HepG2 (cell line): ENCODE data around the gene MYL9. TPM values are rescaled to one million over a fixed set of nuclear protein-coding genes. Genes with fewer than 3 reads are reported as not detected.

Experiments
- GABPB1 ChIP-seq: IDR thresholded peaks from 2 replicates; pipeline ENCODE4 v1.6.1; 2016; ENCODE audit warnings: mild to moderate bottlenecking, missing genetic modification reagents, moderate library complexity, missing compliant biosample characterization
- GTF2F1 ChIP-seq: fragments of 150-350 bp; IDR thresholded peaks from 2 replicates; pipeline ENCODE4 v1.6.1; 2014; ENCODE audit warnings: low read length
- HNRNPLL ChIP-seq: fragments of 200-400 bp; formaldehyde crosslinking; IDR thresholded peaks from 2 replicates; pipeline ENCODE4 v1.6.1; 2017; ENCODE audit warnings: mild to moderate bottlenecking, low read depth, low read length; ENCODE audit not compliant: poor library complexity, severe bottlenecking
- MAZ ChIP-seq, 2 experiments: sonication (generic) in 1 of 2; formaldehyde crosslinking in 1 of 2; IDR thresholded peaks; 2 replicates each; pipeline versions ENCODE4 v1.5.0 to v1.6.1; 2012 to 2020; ENCODE audit warnings: low read depth in 2 of 2, mild to moderate bottlenecking in 2 of 2, borderline replicate concordance in 1 of 2, improper control_type of control experiment in 1 of 2, low read length in 1 of 2, missing genetic modification reagents in 1 of 2, moderate library complexity in 1 of 2
- MBD4 ChIP-seq: IDR thresholded peaks from 2 replicates; pipeline ENCODE4 v1.6.1; 2012; ENCODE audit warnings: low read length, inconsistent platforms, borderline replicate concordance
- NR2F2 ChIP-seq: IDR thresholded peaks from 2 replicates; pipeline ENCODE4 v1.6.1; 2012; ENCODE audit warnings: low read depth, inconsistent platforms, borderline replicate concordance
- PAX8 ChIP-seq: sonication (generic); formaldehyde crosslinking; IDR thresholded peaks from 2 replicates; pipeline ENCODE4 v1.8.0; 2022; ENCODE audit warnings: mild to moderate bottlenecking, missing genetic modification reagents, borderline replicate concordance
- RAD51 ChIP-seq: fragments of 450-650 bp; IDR thresholded peaks from 2 replicates; pipeline ENCODE4 v1.6.1; 2016; ENCODE audit warnings: borderline replicate concordance
- RELA ChIP-seq: sonication (generic); formaldehyde crosslinking; IDR thresholded peaks from 2 replicates; pipeline ENCODE4 v1.4.0; 2020; ENCODE audit warnings: missing genetic modification reagents
- SP140L ChIP-seq: sonication (generic); formaldehyde crosslinking; IDR thresholded peaks from 2 replicates; pipeline ENCODE4 v1.4.0; 2020; ENCODE audit warnings: missing genetic modification reagents, borderline replicate concordance
- TRIM24 ChIP-seq: sonication (generic); formaldehyde crosslinking; IDR thresholded peaks from 2 replicates; pipeline ENCODE4 v1.8.0; 2022; ENCODE audit warnings: mild to moderate bottlenecking, missing genetic modification reagents
- ZFAT ChIP-seq: sonication (generic); formaldehyde crosslinking; conservative IDR thresholded peaks from 2 replicates; pipeline ENCODE4 v1.8.1; 2023; ENCODE audit warnings: missing genetic modification reagents, inconsistent platforms
- ZNF367 ChIP-seq: sonication (generic); formaldehyde crosslinking; IDR thresholded peaks from 2 replicates; pipeline ENCODE4 v1.4.0; 2020; ENCODE audit warnings: missing genetic modification reagents, borderline replicate concordance
- ZNF878 ChIP-seq: sonication (generic); formaldehyde crosslinking; IDR thresholded peaks from 2 replicates; pipeline ENCODE4 v1.8.1; 2023; ENCODE audit warnings: mild to moderate bottlenecking, missing genetic modification reagents, moderate library complexity
- ZZZ3 ChIP-seq: sonication (generic); formaldehyde crosslinking; IDR thresholded peaks from 2 replicates; pipeline ENCODE4 v1.4.0; 2020; ENCODE audit warnings: missing genetic modification reagents, mild to moderate bottlenecking, borderline replicate concordance
- polyA plus RNA-seq, 8 experiments: library from polyadenylated mRNA; depleted of rRNA in 3 of 8; stranded (reverse) in 7 of 8; unstranded in 1 of 8; fragments of >200 nt; fragmentation: Illumina TruSeq in 4 of 8; extraction: Trizol in 4 of 8; gene quantifications; 2 replicates each; pipeline versions ENCODE4 v1.2.1 to v1.2.3, GENCODE V29; 2011 to 2016; ENCODE audit warnings: low read depth in 4 of 8, missing spikeins in 1 of 8, mixed read lengths in 1 of 8; ENCODE audit not compliant: insufficient read depth in 1 of 8
- total RNA-seq, 5 experiments: library from RNA; depleted of rRNA; stranded (reverse); fragments of >200 nt; fragmentation: Illumina TruSeq; extraction: Trizol; gene quantifications; 2 replicates each; pipeline ENCODE4 v1.2.3, GENCODE V29; 2016; ENCODE audit warnings: low read depth in 1 of 5
- TF ChIP-seq, protein P1 (sequence below): sonication (generic); formaldehyde crosslinking; conservative IDR thresholded peaks from 2 replicates; pipeline ENCODE4 v1.8.0; 2022; ENCODE audit warnings: low read depth, missing genetic modification reagents
- TF ChIP-seq, protein P2 (sequence below): sonication (generic); formaldehyde crosslinking; IDR thresholded peaks from 2 replicates; pipeline ENCODE4 v1.5.0; 2020; ENCODE audit warnings: mild to moderate bottlenecking, missing genetic modification reagents
- TF ChIP-seq, protein P3 (sequence below): IDR thresholded peaks from 2 replicates; pipeline ENCODE4 v1.6.1; 2012; ENCODE audit warnings: inconsistent platforms
- TF ChIP-seq, protein P4 (sequence below): IDR thresholded peaks from 2 replicates; pipeline ENCODE4 v1.6.1; 2012; ENCODE audit warnings: low read depth, low read length, improper control_type of control experiment
- TF ChIP-seq, protein P5 (sequence below): sonication (generic); formaldehyde crosslinking; IDR thresholded peaks from 2 replicates; pipeline ENCODE4; 2020; ENCODE audit warnings: missing genetic modification reagents, mild to moderate bottlenecking, borderline replicate concordance

The MYL9 gene
- total and polyA plus RNA-seq, 2 of the 13 experiments (the other 11 are each of a cell fraction or from before 2014, with no cell fraction given) = 0.87 to 2.2 TPM

DNA sequence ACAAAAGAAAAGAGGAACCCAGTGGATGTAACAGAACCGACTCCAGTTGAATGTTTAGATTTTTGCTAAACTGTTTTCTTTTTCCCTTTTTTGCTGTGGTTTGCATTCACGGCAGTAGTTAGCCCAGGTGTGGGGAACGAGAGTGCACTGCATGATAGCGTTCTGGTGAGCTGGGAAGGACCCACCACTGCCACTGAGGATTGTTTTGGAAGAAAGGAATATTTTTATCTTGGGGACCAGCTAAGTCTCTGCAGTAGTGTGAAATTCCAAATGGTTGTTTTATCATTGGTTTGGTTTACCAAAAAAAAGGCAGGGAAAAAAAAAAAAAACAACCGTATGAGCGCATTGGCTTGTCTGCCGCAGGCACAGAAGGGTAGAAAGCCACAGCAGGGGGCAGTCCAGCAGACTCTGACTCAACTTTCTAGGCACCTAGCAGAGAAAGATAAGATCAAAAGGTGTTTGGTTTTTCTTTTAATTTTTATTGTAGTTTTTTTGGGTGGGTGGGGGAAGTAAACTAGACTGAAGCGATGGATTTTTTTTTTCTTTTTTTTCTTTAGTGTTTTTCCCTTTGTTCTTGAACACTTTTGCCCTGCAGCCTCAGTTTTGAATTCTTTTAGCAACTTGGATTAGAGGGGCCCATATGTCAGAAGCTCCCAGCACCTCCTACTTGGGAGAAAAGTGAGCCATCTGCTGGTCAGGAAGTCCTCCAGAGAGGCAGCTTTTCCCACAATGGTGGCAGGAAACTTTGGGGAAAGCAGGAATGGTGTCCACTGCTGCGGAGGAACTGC, 50.7 kb downstream of the MYL9 start (continued):
- TF ChIP-seq, protein P1, sequence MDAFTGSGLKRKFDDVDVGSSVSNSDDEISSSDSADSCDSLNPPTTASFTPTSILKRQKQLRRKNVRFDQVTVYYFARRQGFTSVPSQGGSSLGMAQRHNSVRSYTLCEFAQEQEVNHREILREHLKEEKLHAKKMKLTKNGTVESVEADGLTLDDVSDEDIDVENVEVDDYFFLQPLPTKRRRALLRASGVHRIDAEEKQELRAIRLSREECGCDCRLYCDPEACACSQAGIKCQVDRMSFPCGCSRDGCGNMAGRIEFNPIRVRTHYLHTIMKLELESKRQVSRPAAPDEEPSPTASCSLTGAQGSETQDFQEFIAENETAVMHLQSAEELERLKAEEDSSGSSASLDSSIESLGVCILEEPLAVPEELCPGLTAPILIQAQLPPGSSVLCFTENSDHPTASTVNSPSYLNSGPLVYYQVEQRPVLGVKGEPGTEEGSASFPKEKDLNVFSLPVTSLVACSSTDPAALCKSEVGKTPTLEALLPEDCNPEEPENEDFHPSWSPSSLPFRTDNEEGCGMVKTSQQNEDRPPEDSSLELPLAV (CRISPR knock-in tag) = no peak
- TF ChIP-seq, protein P2, sequence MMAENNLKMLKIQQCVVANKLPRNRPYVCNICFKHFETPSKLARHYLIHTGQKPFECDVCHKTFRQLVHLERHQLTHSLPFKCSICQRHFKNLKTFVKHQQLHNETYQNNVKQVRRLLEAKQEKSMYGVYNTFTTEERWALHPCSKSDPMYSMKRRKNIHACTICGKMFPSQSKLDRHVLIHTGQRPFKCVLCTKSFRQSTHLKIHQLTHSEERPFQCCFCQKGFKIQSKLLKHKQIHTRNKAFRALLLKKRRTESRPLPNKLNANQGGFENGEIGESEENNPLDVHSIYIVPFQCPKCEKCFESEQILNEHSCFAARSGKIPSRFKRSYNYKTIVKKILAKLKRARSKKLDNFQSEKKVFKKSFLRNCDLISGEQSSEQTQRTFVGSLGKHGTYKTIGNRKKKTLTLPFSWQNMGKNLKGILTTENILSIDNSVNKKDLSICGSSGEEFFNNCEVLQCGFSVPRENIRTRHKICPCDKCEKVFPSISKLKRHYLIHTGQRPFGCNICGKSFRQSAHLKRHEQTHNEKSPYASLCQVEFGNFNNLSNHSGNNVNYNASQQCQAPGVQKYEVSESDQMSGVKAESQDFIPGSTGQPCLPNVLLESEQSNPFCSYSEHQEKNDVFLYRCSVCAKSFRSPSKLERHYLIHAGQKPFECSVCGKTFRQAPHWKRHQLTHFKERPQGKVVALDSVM (CRISPR knock-in tag) = no peak
- no peak for TF ChIP-seq ZNF878 (CRISPR knock-in tag)
- TF ChIP-seq, protein P3, sequence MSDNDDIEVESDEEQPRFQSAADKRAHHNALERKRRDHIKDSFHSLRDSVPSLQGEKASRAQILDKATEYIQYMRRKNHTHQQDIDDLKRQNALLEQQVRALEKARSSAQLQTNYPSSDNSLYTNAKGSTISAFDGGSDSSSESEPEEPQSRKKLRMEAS = no peak
- no peak for TF ChIP-seq GABPB1 (CRISPR knock-in tag)
- TF ChIP-seq ZNF367 (CRISPR knock-in tag) = no peak
- no peak for TF ChIP-seq GTF2F1
- TF ChIP-seq, protein P4, sequence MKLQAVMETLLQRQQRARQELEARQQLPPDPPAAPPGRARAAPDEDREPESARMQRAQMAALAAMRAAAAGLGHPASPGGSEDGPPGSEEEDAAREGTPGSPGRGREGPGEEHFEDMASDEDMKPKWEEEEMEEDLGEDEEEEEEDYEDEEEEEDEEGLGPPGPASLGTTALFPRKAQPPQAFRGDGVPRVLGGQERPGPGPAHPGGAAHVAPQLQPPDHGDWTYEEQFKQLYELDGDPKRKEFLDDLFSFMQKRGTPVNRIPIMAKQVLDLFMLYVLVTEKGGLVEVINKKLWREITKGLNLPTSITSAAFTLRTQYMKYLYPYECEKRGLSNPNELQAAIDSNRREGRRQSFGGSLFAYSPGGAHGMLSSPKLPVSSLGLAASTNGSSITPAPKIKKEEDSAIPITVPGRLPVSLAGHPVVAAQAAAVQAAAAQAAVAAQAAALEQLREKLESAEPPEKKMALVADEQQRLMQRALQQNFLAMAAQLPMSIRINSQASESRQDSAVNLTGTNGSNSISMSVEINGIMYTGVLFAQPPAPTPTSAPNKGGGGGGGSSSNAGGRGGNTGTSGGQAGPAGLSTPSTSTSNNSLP = no peak
- no peak for TF ChIP-seq PAX8 (CRISPR knock-in tag)
- no peak for TF ChIP-seq NR2F2
- TF ChIP-seq SP140L = no peak
- no peak for TF ChIP-seq MAZ (IDR thresholded peaks at IDR 0.05; ENCODE audit: borderline replicate concordance, low read depth, low read length)
- no peak for TF ChIP-seq MAZ (CRISPR knock-in tag; IDR thresholded peaks at IDR 0.05; ENCODE audit: low read depth)
- TF ChIP-seq MBD4 = no peak
- TF ChIP-seq RELA (CRISPR knock-in tag) = no peak
- no peak for TF ChIP-seq ZZZ3 (CRISPR knock-in tag)
- TF ChIP-seq, protein P5, sequence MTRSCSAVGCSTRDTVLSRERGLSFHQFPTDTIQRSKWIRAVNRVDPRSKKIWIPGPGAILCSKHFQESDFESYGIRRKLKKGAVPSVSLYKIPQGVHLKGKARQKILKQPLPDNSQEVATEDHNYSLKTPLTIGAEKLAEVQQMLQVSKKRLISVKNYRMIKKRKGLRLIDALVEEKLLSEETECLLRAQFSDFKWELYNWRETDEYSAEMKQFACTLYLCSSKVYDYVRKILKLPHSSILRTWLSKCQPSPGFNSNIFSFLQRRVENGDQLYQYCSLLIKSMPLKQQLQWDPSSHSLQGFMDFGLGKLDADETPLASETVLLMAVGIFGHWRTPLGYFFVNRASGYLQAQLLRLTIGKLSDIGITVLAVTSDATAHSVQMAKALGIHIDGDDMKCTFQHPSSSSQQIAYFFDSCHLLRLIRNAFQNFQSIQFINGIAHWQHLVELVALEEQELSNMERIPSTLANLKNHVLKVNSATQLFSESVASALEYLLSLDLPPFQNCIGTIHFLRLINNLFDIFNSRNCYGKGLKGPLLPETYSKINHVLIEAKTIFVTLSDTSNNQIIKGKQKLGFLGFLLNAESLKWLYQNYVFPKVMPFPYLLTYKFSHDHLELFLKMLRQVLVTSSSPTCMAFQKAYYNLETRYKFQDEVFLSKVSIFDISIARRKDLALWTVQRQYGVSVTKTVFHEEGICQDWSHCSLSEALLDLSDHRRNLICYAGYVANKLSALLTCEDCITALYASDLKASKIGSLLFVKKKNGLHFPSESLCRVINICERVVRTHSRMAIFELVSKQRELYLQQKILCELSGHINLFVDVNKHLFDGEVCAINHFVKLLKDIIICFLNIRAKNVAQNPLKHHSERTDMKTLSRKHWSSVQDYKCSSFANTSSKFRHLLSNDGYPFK (CRISPR knock-in tag) = no peak
- no peak for TF ChIP-seq ZFAT (CRISPR knock-in tag)
- no peak for TF ChIP-seq RAD51
- TF ChIP-seq TRIM24 (CRISPR knock-in tag) = no peak
- TF ChIP-seq HNRNPLL = no peak
